Heart left ventricle (tissue), 13 donors: ENCODE results near the gene ACYP1.

ENCODE experiments used
- CTCF ChIP-seq, 12 donors: fragments of 200-600 bp; sonication (generic) in 4 of 12; IDR thresholded peaks; one replicate each; pipeline versions ENCODE4 v1.5.0 to v1.8.0; 2018 to 2022; ENCODE audit warnings: antibody characterized with exemption in 12 of 12, mild to moderate bottlenecking in 5 of 12
- POLR2A ChIP-seq, 2 donors: fragments of 450-650 bp; IDR thresholded peaks; one replicate each; pipeline ENCODE4 v1.6.1; 2017; ENCODE audit warnings: antibody characterized with exemption in 2 of 2, mild to moderate bottlenecking in 2 of 2, moderate library complexity in 2 of 2
- donor health status: ischemic (EF 13 %, LVEDD 7.1; RV severe dilation, severe dysfunction).
- donor health status: DM: no; HTN: yes; CAD: no.
- donor health status: DM: no; HTN: no; CAD: no.
- donor health status: ischemic (EF 25% LVEDD 6.9; RV normal size, moderate dysfunction).
- donor health status: ischemic (EF 25% LVEDD 5.7; RV mildly dilated, moderate dysfunction).
- donor health status: ischemic (EF 35%, LVEDD 5.7; RV mildly dilated, moderate dysfunction).
- donor health status: nonischemic (EF 11% LVEDD 7.7; RV severe dilation, severe dysfunction).
- donor health status: DM: yes; HTN: yes; CAD: no.
- donor health status: PGD.
- donor health status: ischemic (EF 29% LVEDD 5.4; RV normal size, mild dysfunction).
- donor health status: nonischemic (EF 23%, LVEDD 6.1; RV moderate dilation, normal function).

- TF ChIP-seq CTCF (IDR thresholded peaks at IDR 0.05) (no peak), POLR2A (IDR thresholded peaks at IDR 0.05) (no peak)
Observed at GRCh38 chr14:75107186-75107585, 43.4 kb upstream of the ACYP1 start.
